Stimulated activated CD4-positive, alpha-beta T cell treated with anti-CD3 and anti-CD28 coated beads, TNF-alpha, amount 100 ng/mL, for 4 hours (primary cell): Measurements from ENCODE around the gene SNX1.
"Not testable (repeated sequence)": the region's sequence is repeated elsewhere in the genome, so short reads cannot be mapped to it uniquely, and the experiment has no call there.

Experiments used
- DNase-seq, 3 experiments: peaks; one replicate each; pipeline ENCODE4 v3.0.0-alpha.2; 2020; ENCODE audit warnings: low read depth in 3 of 3

Gene SNX1

DNA sequence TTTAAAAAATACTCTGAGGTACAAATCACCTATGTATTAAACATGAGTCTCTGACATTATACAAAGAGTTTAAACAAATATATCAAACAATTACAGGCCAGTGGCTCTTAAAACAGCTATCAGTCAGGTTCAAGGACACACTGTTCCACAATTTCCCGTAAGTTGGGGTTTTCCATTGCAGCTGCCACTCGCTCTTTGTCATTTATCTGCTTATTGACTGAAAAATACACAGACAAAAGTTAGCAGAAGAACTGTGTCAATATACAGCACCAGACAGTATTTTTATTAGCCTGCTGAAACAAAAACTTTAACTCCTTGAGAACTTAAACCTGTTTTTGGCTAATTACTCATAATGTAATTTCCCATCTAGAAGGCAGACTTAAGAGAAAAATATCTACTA lies 23.0 kb upstream of the SNX1 start:
- DNase-seq: no peak

DNA sequence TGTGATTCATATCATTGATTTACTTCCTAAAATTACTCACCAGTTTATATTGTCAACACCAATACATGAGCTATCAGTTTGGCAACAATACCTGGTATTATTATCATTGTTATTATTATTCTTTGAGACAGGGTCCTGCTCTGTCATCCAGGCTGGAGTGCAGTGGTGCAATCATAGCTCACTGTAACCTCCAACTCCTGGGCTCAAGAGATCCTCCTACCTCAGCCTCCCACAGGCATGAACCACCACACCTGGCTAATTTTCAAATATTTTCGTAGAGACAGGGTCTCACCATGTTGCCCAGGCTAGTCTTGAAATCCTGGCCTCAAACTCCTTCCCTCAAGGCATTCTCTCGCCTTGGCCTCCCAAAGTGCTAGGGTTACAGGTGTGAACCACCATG lies 22.3 kb upstream of the SNX1 start:
- not testable (repeated sequence) for DNase-seq

DNA sequence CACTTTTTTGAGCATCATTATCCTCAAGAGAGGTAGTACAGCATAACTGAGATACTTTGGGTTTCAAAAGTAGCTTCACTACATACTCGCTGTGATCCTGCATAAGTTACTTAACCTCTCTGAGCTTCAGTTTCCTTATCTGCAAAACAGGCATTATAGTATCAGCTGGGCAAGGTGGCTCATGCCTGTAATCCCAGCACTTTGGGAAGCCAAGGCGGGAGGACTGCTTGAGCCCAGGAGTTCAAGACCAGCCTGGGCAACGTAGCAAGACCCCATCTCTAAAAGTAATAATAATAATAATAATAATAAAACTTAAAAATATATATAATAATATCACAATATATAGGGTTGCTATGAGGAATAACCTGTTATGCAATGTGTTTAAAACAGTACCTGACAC lies 13.0 kb upstream of the SNX1 start:
- DNase-seq: no peak

DNA sequence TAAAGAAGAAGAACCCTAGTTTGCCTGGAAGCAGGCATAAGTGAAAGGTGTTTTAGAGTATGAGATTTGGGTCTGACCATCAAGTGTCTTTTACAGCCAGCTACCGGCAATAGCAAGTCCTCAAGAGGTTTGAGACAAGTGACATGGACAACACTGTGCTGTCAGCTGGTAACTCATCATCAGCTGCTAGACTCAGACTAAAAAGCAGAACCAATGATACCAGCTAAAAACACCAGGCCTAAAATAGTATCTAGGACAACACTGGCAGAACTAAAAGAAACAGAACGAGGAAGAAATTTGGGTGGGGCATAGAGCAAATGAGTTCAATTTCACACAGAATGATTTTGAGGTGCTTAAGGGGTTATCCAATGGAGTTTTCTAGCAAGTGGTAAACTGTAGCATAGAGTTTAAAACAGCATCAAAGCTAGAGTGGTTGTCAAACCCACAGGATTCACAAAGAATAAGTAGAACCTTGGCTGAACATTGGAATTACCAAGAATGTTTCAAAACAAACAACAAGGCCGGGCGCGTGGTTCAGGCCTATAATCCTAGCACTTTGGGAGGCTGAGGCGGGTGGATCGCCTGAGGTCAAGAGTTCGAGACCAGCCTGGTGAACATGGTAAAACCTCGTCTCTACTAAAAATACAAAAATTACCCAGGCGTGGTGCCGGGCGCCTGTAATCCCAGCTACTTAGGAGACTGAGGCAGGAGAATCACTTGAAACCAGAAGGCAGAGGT lies 6.1 kb upstream of the SNX1 start:
- no peak for DNase-seq

DNA sequence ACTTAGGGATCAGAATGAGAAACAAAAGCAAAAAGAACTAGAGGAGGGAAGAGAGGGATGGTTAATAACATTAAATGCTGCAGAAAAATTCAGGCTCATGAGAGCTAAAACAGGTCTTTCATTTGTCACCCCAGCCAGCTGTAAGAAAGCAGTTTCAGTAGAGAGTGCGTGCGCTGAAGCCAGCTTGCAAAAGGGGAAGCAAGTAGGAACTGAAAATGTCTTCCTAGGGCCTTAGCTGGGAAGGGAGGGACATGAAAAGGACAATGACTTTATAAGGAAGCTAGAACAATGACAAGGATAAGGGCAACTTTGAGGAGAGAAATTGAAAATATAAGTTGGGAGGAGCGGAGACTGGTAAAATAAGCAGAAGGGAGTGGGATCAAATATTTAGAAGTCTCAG lies 5.3 kb upstream of the SNX1 start:
- DNase-seq: no peak

DNA sequence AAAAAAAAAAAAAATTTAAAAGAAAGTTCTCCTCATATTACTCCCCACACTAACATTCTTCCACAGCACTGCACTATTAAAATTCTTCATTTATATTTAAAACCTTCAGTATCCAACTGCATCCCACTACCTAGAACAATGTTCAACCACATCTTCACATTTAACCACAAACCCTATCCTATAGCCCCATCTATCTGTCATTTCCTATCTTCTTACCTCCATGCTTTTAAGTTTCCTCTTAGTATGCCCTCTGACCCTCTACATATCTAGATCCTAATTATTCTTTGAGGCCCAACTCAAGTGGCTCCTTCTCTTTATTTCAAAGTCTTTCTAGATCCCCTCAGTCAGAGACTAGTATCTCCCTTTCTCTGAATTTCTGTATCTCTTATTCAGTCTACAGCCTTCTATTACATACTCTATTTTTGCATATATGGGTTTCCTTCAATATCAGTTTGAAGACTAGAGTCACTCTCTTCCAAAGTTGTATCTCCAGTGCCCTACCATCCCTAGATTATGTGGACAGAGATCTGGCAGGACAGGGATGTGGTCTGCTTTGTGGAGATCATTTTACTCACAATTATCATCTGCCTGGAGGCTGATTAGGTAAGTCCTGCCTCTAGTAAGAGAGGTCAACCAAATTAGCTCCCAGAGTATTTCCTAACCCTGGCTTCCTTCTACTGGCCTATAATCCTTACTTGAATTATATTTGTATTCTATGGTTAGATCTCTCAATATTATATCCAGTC lies 3.5 kb upstream of the SNX1 start:
- no peak for DNase-seq

DNA sequence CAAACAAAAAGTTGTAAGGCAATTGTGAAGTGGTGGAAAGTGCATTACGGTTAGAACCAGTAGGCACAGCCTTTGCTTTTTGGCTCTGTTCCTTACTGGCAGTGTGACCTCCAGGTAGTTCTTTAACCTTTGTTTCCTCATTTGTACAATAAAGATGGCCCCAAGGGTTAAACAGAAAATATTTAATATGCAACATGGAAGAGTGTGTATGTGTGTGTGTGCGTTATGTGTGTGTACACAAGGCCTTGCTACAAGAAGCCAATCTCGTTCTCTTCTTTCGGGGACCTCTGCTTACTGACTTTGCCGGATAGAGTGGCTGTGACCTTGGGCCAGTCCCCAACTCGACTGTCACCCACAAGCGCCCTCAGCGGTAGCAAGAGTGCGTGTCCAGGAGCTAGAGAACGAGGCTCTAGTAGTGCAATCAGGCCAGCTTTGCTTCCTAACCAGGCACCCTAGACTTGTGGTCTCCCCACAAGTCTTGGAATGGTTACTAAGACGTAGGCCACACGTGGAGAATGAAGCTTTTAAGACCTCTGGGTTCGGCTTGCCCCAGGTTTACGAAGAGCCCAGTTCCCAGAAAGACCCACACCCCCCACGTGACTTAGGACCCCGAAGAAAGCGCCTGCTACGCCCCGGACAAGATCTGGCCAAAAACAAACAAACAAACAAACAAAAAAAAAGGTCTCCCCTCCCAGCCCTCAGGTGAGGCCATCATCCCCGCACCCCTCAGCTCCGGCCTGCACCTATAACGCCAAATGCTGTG lies 2.7 kb upstream of the SNX1 start:
- DNase-seq: no peak

DNA sequence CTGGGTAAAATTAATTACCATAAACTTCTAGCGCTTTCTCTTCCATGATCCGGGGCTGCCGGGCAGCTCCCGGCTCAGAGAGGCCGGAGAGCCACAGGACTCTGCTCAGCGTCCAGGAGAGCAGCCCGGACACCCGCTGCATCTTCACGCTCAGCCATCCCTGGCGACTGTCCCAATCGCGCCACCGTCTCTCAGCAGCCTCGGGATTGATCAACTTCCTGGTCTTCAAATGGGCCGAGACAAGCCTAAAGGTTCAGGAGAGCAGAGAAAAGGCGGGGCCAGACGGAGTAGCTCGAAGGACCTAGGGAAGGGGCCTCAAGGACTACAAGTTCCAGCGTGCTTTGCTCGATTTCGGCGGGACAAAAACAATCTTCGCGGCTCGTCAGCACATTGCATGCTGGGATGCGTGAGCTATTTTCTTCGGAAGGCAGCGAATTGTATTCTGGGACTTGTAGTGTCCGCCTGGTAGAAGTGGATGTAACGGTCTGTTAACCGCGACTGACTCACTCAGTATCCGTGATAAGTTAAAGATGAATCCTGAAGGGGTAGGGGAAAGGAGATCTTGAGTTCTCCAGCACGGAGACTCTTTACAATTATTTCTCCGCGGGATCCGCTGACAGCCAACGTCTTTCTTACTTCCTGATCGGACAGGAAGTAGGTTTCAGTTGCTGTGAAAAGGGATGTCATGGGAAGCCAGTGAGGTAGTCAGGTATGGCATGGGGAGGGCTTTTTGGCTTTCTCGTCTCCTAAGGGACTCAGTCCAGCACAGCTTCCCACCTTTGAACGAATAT lies 2.0 kb upstream of the SNX1 start, which contains the start of gene CIAO2A:
TSS of gene CIAO2A (minus strand) at position 212 of the 791 bp plus-strand sequence. CDS start at position 142, 70 bp downstream.
- DNase-seq: peak; percentile 72 to 88 (median 83)

DNA sequence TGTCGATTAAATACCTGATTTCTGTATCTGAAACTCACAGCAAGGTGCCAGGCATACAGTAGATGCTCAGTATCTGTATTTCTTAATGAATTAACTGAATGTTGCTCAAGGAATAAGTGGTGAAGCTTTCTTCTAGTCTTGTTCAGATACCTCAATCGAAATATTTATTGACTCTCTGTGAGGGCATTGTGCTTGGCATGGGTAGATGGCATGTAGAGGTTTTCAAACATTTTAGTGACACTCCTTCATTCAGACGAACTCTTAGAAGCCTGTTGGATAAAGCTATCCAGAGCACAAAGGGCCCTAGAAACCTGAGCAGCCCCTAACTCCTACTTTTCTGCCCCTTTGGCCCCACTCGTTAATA lies 369 bp upstream of the SNX1 start:
- DNase-seq: no peak

DNA sequence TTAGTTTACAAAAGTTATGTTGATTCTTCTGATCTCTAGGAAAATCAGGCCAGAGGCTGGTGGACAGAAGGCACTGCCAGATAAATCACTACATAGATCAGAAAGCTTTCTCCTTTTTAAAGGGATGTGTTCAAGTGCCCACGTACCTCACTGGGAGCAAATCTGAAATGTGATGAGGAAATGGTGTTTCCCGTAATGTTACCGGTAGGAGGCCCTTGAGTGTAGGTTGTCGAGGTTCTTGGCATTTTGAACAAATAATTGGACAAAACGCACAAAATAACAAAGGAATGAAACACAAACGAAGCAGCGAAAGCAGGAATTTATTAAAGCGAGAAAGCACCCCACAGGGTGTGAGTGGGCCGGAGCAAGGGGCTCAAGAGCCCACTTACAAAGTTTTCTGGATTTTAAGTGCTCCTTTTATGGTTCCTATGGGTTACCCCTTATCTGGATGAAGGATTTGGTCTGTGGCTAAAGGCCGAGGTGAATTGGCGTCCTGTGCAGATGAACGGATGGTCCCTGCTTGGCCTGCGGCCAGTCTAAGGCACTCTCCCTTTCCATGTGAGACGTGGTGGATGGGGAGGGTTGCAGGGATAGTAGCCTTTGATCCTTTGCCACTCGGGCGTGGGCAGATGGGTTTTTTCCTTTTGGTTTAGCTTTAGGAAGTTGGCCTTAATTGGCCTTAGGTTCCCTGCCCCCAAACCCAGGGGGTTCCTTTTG lies 1.0 kb downstream of the SNX1 start:
- no peak for DNase-seq

DNA sequence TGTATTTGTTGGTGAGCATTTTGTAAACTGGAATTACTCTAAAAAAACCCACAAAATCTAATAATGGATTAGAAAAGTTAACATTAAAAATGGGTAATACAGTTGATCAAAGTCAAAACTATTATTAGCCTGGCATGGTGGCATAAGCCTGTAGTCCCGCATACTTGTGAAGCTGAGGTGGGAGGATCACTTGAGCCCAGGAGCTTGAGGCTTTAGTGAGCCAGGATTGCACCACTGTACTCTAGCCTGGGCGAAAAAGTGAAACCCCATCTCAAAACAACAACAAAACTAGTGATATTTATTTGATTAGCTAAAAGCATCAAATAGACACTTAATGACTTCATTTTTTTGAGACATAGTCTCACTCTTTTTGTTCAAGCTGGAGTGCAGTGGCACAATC lies 3.6 kb downstream of the SNX1 start:
- no peak for DNase-seq

DNA sequence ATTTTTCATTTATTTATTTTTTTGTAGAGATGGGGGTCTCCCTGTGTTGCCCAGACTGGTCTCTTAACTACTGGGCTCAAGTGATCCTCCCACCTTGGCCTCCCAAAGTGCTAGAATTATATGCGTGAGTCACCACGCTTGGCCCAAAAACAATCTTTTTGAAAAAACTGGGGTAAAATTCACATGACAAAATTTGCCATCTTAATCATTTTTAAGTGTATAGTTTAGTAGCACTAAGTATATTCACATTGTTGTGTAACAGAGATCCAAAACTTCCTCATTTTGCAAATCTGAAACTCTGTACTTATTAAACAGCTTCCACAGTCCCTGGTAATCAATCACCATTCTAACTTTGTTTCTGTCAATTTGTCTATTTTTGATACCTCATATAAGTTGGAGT lies 5.2 kb downstream of the SNX1 start:
- DNase-seq: no peak

DNA sequence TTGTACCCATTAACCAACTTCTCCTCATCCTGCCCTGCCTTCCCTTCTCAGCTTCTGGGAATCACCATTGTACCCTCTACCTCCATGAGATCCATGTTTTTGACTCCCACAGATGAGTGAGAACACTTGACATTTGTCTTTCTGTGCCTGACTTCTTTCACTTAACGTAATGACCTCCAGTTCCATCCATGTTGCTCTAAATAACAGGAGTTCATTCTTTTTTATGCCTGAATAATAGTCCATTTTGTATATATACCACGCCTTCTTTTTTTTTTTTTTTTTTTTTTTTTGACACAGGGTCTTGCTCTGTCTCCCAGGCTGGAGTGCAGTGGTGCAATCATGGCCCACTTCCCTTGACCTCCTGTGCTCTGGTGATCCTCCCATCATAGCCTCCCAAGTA lies 6.7 kb downstream of the SNX1 start:
- DNase-seq: no peak

DNA sequence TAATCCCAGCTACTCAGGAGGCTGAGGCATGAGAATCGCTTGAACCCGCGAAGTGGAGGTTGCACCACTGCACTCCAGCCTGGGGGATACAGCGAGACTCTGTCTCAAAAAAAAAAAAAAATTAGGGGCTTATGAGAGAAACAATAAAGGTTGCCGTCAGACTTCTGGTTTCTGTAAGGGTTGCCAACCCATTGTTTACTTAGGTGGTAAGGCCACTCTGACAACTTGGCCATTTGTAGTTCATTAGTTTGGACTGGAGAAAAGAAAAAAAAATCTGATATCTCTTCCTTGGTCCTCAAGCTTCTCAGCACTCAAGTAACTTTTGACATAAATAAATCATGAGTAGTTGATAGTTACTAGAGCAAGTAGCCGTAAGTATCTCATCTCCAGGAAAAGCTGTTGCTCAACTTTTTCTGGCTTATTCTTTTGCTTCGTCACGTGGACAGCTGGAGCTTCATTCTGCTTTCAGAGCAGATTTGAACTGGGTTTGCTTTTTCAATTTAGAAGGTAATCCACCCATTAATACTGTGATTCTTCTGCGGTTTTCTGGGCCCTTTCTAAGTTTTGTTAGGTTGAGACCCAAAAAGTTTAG lies 9.4 kb downstream of the SNX1 start:
- DNase-seq: no peak

DNA sequence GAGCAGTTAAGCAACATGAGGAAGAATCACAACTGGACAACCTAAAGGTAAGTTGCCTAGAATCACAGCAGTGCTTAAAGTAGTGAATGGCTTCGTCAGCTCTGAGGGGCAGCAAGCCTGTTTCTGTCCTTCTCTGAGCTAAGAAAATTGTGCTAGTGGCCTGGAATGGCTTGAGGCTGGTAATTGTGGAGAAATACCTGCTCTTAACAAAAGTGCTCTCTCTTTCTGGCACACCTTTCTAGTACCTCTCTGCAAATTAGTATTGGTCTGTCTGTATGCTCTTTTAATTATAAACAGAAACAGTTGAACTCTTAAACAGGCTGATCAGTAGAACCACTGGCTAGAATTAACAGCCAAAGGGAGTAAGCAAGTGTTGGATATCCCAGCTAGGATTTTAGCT lies 11.6 kb downstream of the SNX1 start:
- no peak for DNase-seq

DNA sequence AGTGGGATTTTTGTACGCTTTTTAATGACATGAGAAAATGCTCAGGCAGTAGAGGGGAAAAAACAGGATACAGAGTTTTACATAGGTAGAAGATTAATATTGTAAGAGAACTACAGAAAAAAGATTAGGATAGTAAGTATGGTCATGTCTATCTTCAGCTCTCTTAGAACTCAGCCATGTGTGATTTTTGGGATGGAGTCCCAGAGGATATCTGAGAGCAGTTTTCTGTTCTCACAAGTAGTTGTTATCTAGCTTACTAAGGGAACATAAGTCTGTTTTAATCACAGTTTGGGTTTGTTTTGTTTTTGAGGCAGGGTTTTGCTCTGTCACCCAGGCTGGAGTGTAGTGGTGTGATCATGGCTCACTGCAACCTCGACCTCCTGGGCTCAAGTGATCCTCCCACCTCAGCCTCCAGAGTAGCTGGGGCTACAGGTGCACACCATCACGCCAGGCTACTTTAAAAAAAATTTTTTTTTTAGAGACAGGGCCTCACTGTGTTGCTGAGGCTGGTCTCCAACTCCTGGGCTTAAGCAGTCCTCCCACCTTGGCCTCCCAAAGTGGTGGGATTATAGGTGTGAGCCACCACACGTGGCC lies 14.4 kb downstream of the SNX1 start:
- DNase-seq: not testable (repeated sequence)

DNA sequence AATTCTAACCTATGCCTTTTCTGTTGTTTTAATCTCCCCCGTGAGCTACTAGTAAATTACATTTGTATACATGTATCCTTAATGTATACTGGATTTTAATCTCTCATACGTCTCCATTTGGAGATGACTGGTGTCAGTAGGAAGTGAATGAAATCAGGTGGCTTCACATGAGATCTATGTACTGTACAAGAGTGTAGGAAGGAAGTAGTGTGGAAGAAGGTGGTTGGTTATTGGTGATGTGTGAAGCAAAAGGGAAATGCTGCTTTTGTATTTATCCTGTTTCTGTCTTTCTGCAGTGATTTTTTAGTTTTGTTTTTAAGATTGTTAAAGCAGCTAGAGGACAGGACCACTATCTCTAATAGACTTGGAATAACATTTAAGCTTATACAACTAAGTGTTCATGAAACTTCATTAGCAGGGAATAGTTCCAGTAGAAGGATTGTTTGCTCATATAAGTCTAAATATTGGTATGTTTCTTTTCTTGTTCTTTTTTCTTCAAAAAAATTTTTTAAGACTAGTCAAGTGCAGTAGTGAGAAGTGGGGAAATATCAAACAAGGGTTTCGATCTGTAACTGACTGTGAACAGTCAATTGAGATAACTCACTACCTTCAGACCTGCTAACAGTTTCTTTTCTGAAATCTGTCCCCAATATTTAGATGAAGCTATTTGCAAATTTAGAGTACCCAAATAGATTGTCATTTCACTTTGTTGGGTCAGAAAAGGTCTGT lies 15.3 kb downstream of the SNX1 start:
- no peak for DNase-seq

DNA sequence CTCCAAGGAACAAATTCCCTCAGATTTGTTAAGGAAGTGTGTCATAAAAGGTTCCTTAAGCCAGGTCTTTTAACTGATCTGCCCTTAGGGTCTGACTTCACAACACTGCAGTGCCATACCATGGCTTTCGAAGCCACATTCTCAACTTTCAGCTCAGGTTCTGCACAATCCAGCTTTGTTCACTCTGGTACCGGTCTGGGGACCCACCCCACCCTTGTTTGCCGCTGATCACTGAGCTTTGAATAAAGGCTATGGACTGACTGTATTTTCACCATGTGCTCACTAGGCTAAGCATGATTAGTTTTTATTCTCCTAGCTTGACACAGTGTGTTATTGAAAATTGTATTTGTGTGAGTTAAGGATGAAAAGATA lies 15.9 kb downstream of the SNX1 start:
- DNase-seq: no peak

DNA sequence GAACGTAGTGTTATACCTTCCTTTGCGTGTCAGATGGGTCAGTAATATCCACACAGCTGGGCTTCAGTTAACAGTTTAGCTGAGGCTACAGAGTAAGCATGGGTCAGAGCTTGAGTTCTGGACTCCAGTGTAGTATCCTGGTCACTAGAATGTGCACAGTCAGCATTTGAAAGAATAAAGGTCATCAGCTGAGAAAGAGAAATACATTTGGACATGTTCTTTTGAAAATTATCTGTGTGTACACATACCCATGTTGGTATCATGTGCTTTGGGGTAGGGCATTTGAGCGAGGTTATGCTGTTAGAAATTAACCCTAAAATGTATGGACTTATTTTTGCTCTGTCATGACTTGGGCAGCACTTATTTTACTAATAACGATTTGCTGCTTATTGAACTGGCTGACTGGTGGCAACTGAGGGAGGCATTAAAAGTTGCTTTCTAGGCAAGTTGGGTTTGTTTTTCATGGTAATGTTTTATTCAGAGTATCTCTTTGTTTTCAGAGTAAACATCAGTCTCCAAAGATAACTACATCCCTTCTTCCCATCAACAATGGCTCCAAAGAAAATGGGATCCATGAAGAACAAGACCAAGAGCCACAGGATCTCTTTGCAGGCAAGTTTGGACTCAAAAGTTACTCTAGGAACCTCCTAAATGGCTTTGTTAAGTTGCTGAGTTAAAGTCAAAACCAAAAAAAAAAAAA lies 16.4 kb downstream of the SNX1 start:
- no peak for DNase-seq
